ENCODE data around the gene COPS4.

The COPS4 gene

DNA sequence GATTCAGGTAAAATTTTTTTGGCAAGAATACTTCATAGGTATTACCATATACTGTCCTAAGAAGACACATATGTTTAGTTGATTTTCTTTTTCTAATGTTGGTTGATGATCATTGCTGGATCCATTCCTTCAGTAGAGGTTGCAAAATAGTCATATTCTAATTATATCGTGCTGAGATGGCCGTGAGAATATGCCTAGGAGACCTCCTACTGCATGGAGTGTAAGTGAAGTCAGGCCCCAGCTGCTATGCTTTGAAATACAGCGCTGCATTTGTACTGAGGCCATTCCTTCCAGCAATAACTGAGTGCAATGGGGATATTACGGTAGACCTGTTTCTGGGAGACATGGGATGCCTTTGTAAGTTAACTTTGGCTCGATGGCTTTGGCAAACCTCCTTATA lies 86.3 kb downstream of the COPS4 start:
- no peak for DNase-seq (ENCODE audit: low read depth in 2 of 3, low spot score in 2 of 3)

DNA sequence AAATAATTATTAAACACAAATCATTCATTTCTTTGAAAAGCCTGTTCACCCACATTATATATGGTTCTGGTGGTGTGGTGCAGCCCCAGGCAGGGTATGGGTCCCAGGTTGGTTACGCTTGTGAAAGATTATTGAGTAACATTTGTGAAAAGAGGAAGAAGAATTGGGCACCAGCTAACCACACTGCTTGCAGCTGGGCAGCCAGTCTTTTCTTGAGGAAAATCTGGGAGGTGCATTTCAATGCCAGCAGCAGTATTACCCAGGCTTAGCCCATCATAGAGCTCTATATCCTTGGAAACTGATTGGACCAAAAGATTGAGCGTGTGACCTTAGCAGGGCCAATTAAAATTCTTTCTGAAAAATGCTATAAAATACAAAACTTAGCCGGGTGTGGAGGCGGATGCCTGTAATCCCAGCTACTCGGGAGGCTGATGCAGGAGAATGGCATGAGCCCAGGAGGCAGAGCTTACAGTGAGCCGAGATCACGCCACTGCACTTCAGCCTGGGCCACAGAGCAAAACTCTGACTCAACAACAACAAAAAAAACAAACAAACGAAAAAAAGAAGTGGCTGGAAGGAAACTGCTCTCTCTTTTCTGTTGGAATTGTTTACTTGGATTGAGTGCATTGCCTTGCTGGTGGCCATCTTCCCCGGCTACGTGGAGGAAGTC lies 89.3 kb downstream of the COPS4 start:
- no peak for DNase-seq (ENCODE audit: low read depth in 2 of 3, low spot score in 2 of 3)

All from activated CD8-positive, alpha-beta memory T cell treated with anti-CD3 and anti-CD28 coated beads for 48 hours (primary cell).